Type B pancreatic cell (in vitro differentiated cells): ENCODE results near the gene AP1S3. TPM values are rescaled to one million over a fixed set of nuclear protein-coding genes. Genes with fewer than 3 reads are reported as not detected.
A peak's percentile ranks its signal among the peaks of the same experiment; 100 is the strongest.

Experiments
- DNase-seq: peaks from one replicate; pipeline ENCODE4 v3.0.0; 2021; ENCODE audit warnings: mixed read lengths; ENCODE audit not compliant: unreplicated experiment; ENCODE audit errors: extremely low spot score
- H3K27ac Mint-ChIP-seq: 2 replicates; pipeline ENCODE4 v1.8.0; 2021; ENCODE audit warnings: mild to moderate bottlenecking, mixed read lengths
- H3K27me3 Mint-ChIP-seq: 2 replicates; pipeline ENCODE4 v1.8.0; 2021; ENCODE audit warnings: mixed read lengths
- H3K36me3 Mint-ChIP-seq: 2 replicates; pipeline ENCODE4 v1.8.0; 2021; ENCODE audit warnings: mixed read lengths
- H3K4me1 Mint-ChIP-seq: one replicate; pipeline ENCODE4 v1.8.0; 2021; ENCODE audit warnings: mixed read lengths; ENCODE audit not compliant: unreplicated experiment
- H3K4me3 Mint-ChIP-seq: 2 replicates; pipeline ENCODE4 v1.8.0; 2021; ENCODE audit warnings: mild to moderate bottlenecking, mixed read lengths
- H3K9me3 Mint-ChIP-seq: 2 replicates; pipeline ENCODE4 v1.8.0; 2021; ENCODE audit warnings: mixed read lengths
- long read RNA-seq: library from polyadenylated mRNA; unstranded; transcript quantifications from one replicate; pipeline ENCODE4 v2.0.0, GENCODE V29; 2020
- total RNA-seq: library from RNA; stranded (reverse); gene quantifications from 2 replicates; pipeline ENCODE4 v1.2.1, GENCODE V29; 2021; ENCODE audit warnings: low replicate concordance
- TF ChIP-seq, protein P1 (sequence below): fragments of 200-600 bp; sonication (generic); conservative IDR thresholded peaks from 2 replicates; pipeline ENCODE4 v1.5.0; 2021; ENCODE audit warnings: antibody characterized with exemption, mild to moderate bottlenecking

Gene AP1S3
- 7.8 and 16.1 TPM in 2 replicates for total RNA-seq
- long read RNA-seq, transcript AP1S3-203 (5 exons, 830 nt), result major isoform, 20 of 28 reads
- long read RNA-seq, partial matches to known transcripts, result 3 of 28 reads
- long read RNA-seq, other reads (novel, unspliced or antisense), result 5 of 28 reads

DNA sequence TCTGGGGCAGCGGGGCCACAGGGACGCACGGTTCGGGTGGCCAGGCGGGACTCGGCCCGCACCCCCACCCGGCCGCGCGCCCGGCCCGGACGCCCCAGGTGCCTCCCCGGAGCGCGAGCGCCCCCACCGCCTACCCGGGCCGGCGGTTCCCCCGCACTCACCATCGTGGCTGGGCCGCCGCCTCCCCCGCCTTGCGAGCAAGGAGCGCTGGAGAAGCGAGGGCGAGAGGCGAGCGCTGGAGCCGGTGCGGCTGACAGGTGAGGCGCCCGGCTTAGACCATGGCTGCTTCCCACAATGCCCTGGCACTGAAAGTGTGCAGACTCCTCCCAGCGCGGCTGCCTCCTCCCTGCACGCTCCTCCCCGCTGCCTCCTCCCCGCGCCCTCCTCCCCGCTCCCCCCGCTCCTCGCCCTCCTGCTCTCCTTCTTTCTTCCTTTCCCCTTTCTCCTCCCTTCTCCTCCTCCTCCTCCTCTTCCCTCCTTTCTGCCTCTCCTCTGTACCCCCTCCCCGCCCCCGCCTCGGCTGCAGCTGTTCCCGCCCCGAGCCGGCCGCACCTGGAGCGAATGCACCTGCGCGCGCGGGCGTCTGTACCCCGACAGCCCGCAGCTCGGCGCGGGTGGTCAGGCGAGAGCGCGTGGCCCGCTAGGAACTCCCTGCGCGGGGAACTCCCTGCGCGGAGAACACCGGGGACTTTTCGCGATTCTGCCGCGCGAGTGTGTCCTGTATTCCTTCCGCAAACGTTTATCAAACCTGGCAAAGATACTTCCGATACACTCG is at the start of gene AP1S3:
TSS of gene AP1S3 (minus strand) at position 296 of the 775 bp plus-strand sequence. CDS start at position 164, 132 bp downstream.
- no peaks in the 10 kb centered on the region for H3K36me3 Mint-ChIP-seq
- H3K27ac Mint-ChIP-seq, result peak within 1 kb of the TSS; percentile 89
- peaks cover 10% of the 10 kb centered on the region for H3K27me3 Mint-ChIP-seq
- H3K9me3 Mint-ChIP-seq, result no peaks in the 10 kb centered on the region
- peak within 1 kb of the TSS; percentile 96 for H3K4me3 Mint-ChIP-seq
- TF ChIP-seq, protein P1, sequence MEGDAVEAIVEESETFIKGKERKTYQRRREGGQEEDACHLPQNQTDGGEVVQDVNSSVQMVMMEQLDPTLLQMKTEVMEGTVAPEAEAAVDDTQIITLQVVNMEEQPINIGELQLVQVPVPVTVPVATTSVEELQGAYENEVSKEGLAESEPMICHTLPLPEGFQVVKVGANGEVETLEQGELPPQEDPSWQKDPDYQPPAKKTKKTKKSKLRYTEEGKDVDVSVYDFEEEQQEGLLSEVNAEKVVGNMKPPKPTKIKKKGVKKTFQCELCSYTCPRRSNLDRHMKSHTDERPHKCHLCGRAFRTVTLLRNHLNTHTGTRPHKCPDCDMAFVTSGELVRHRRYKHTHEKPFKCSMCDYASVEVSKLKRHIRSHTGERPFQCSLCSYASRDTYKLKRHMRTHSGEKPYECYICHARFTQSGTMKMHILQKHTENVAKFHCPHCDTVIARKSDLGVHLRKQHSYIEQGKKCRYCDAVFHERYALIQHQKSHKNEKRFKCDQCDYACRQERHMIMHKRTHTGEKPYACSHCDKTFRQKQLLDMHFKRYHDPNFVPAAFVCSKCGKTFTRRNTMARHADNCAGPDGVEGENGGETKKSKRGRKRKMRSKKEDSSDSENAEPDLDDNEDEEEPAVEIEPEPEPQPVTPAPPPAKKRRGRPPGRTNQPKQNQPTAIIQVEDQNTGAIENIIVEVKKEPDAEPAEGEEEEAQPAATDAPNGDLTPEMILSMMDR, result no peak
- peak; percentile 80 for DNase-seq
- peaks cover 5% of the 10 kb centered on the region for H3K4me1 Mint-ChIP-seq

DNA sequence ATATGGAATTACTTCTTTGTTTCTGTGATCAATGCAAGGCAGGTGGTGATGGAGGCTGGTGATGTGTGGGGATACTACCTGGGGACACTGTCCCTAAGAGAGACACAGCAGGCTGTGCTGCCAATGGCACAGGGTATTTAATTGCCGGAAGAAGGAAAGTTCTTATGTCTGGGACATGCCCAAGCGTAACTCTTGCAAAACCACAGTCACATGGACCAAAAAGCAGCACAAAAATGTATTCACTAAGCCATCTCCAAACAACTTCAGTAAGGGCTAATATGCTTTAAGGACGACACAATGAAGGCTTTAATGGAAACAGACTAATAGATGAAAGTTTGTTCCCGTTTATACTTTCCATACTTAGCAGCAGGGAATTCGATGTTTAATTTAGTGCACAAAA is 49.7 kb upstream of the AP1S3 start:
- H3K4me1 Mint-ChIP-seq, result no peaks in the 10 kb centered on the region
- no peaks in the 10 kb centered on the region for H3K9me3 Mint-ChIP-seq
- DNase-seq, result no peak
- TF ChIP-seq, protein P1, result no peak
- H3K27me3 Mint-ChIP-seq, result no peaks in the 10 kb centered on the region
- no peak overlapping the region for H3K4me3 Mint-ChIP-seq
- no peak overlapping the region for H3K27ac Mint-ChIP-seq
- H3K36me3 Mint-ChIP-seq, result peaks cover 33% of the 10 kb centered on the region

DNA sequence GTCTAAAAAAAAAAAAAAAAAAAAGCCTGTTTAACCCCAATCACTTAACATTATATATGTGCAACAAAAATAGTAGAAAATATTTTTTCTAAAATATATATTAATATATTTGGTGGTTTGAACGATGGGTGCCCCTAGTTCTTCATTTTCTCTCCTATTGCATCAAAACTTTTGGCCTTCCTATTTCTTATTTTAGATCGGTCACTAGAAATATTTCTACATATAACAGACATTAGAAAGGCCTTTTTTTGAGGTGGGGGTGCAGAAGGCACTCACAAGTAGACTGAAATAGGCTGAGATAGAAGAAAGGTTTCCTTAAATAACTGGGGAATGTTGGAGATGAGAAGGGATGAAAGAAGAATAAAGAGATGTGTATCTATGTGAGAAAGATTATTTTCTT is 49.3 kb upstream of the AP1S3 start:
- no peaks in the 10 kb centered on the region for H3K4me1 Mint-ChIP-seq
- TF ChIP-seq, protein P1, result no peak
- no peak overlapping the region for H3K4me3 Mint-ChIP-seq
- DNase-seq, result no peak
- no peaks in the 10 kb centered on the region for H3K27me3 Mint-ChIP-seq
- no peak overlapping the region for H3K27ac Mint-ChIP-seq
- peaks cover 35% of the 10 kb centered on the region for H3K36me3 Mint-ChIP-seq
- H3K9me3 Mint-ChIP-seq, result no peaks in the 10 kb centered on the region

DNA sequence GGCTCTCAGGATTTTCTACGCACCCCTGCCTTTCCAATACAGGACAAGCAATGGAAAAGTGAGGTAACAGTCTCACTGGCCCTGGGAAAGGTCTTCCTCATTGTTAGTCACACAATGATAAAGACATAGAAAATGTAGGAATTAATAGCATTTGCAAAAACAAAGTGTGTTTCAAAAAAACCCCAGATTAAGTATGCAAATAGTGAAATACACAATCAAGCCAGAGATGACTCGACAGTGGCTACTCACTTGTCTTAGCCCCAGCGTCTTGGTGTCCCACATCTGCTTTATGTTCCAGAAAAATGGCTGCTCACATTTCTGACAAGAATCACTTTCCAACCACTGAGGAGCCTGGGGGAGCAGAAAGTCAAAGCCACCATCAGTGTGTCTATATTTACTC is 47.0 kb upstream of the AP1S3 start:
- no peak for DNase-seq
- Mint-ChIP-seq H3K9me3 (no peaks in the 10 kb centered on the region), H3K36me3 (peaks cover 39% of the 10 kb centered on the region), H3K4me3 (no peak overlapping the region), H3K27me3 (no peaks in the 10 kb centered on the region), H3K27ac (no peak overlapping the region), H3K4me1 (no peaks in the 10 kb centered on the region)
- TF ChIP-seq, protein P1, result no peak

DNA sequence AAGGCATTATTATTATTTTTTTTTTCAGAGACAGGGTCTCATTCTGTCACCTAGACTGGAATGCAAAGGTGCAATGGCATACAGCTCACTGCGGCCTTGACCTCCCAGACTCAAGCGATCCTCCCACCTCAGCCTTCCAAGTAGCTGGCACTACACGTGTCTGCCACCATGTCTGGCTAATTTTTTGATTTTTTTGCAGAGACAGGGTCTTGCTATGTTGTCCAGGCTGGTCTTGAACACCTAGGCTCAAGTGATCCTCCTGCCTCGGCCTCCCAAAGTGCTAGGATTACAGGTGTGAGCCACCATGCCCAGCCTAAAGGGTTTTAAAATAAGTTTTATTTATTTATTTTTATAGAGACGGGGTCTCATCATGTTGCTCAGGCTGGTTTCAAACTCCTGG is 45.3 kb upstream of the AP1S3 start:
- Mint-ChIP-seq H3K9me3 (no peaks in the 10 kb centered on the region), H3K4me3 (no peak overlapping the region), H3K27ac (no peak overlapping the region), H3K36me3 (peaks cover 44% of the 10 kb centered on the region), H3K4me1 (no peaks in the 10 kb centered on the region), H3K27me3 (no peaks in the 10 kb centered on the region)
- TF ChIP-seq, protein P1, result no peak
- no peak for DNase-seq
